ENCODE data around the gene KIRREL1. TPM values are rescaled to one million over a fixed set of nuclear protein-coding genes. Genes with fewer than 3 reads are reported as not detected.

Gene KIRREL1
- total RNA-seq, 1 experiment from 2014 or later, result 30.5 TPM

DNA sequence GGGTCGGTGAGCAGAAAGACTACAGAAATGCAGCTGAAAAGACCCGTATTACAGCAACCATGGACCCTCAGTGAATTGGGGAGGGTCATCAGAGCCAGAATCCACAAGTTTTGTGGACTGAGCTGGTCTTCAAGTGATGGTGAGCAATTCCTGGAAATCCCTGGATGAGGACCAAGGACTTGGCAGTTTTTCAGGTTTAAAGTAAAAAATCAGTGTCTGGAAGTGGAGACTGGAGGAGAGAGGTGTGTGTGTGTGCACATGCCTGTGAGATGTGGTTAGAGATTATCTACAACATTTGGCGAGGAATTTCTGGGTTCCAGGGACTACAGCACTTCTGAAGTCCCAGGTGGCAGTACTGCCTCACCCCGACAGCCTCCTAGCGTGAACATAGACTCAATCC is 56.4 kb downstream of the KIRREL1 start:
- Mint-ChIP-seq H3K4me1 (peaks cover 34 to 39% of the 10 kb centered on the region in 2 experiments), H3K36me3 (ENCODE audit: insufficient read depth in 1 of 3, low read depth in 3 of 3) (peaks cover 3 to 6% (median 4%) of the 10 kb centered on the region in 3 experiments; a peak in 5 of 7 replicates), H3K27ac (no peak overlapping the region), H3K4me3 (no peak overlapping the region), H3K27me3 (ENCODE audit: low read depth) (no peaks in the 10 kb centered on the region), H3K9me3 (no peaks in the 10 kb centered on the region)
- no peak overlapping the region for H4K8ac ChIP-seq (replicated peaks; ENCODE audit: insufficient read length, low read depth, low read length)
- H4K20me1 ChIP-seq (ENCODE audit: control insufficient read depth, insufficient read depth, insufficient read length), result no peaks in the 10 kb centered on the region
- H3K18ac ChIP-seq (ENCODE audit: insufficient read length, low read depth, low read length), result no peak overlapping the region
- H3K79me2 ChIP-seq (ENCODE audit: insufficient read depth, low read length), result no peaks in the 10 kb centered on the region; the same call in 1 of the 2 replicates
- no peak overlapping the region for H2BK12ac ChIP-seq (ENCODE audit: insufficient read length, low read depth, low read length)
- H4K91ac ChIP-seq (ENCODE audit: insufficient read length, low read depth, low read length), result no peak overlapping the region
- no peak overlapping the region for H2BK5ac ChIP-seq (ENCODE audit: insufficient read length, low read length)
- no peaks in the 10 kb centered on the region for H3K79me1 ChIP-seq (ENCODE audit: insufficient read depth, low read depth, low read length, poor library complexity, severe bottlenecking)
- no peak overlapping the region for H3K4ac ChIP-seq (ENCODE audit: low read depth, low read length)
- no peak overlapping the region for H2BK15ac ChIP-seq (ENCODE audit: low read depth, low read length)
- TF ChIP-seq, protein P1, sequence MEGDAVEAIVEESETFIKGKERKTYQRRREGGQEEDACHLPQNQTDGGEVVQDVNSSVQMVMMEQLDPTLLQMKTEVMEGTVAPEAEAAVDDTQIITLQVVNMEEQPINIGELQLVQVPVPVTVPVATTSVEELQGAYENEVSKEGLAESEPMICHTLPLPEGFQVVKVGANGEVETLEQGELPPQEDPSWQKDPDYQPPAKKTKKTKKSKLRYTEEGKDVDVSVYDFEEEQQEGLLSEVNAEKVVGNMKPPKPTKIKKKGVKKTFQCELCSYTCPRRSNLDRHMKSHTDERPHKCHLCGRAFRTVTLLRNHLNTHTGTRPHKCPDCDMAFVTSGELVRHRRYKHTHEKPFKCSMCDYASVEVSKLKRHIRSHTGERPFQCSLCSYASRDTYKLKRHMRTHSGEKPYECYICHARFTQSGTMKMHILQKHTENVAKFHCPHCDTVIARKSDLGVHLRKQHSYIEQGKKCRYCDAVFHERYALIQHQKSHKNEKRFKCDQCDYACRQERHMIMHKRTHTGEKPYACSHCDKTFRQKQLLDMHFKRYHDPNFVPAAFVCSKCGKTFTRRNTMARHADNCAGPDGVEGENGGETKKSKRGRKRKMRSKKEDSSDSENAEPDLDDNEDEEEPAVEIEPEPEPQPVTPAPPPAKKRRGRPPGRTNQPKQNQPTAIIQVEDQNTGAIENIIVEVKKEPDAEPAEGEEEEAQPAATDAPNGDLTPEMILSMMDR (conservative IDR thresholded peaks at IDR 0.05), result no peak
- no peak overlapping the region for H3K27ac ChIP-seq (ENCODE audit: insufficient read length, low read depth, low read length)
- WGBS (ENCODE audit: extremely low coverage, insufficient read length, low lambda C conversion rate), result no CpG with 5 or more reads among the region's 5 CpGs
- no peak overlapping the region for H3K23ac ChIP-seq (ENCODE audit: insufficient read length, low read depth, low read length)
- H3K9ac ChIP-seq (ENCODE audit: extremely low read depth, insufficient read length, low read length), result no peak overlapping the region
- H2BK120ac ChIP-seq (ENCODE audit: low read depth, low read length, poor library complexity, severe bottlenecking), result no peak overlapping the region
- H3K27me3 ChIP-seq (ENCODE audit: insufficient read depth, low read length), result no peaks in the 10 kb centered on the region
- no peak overlapping the region for H2AFZ ChIP-seq (ENCODE audit: low read length)
- H2AK5ac ChIP-seq (ENCODE audit: insufficient read length, low read length), result no peak overlapping the region
- H3K9me3 ChIP-seq (ENCODE audit: control insufficient read depth, low read depth, low read length), result no peaks in the 10 kb centered on the region
- H3K4me1 ChIP-seq (ENCODE audit: insufficient read depth, low read length), result peaks cover 18% of the 10 kb centered on the region
- no peak overlapping the region for H2BK20ac ChIP-seq (ENCODE audit: low read depth, low read length, poor library complexity, severe bottlenecking)
- H3T11ph ChIP-seq (ENCODE audit: low read length), result no peak overlapping the region
- no peak overlapping the region for H3K14ac ChIP-seq (ENCODE audit: insufficient read depth, low read length)
- H4K5ac ChIP-seq (ENCODE audit: insufficient read length, low read depth, low read length), result no peak overlapping the region
- H3K56ac ChIP-seq (ENCODE audit: insufficient read length, low read depth, low read length), result no peak overlapping the region
- no peak overlapping the region for H3K4me2 ChIP-seq (ENCODE audit: insufficient read depth, insufficient read length, low read length)
- H3K23me2 ChIP-seq (ENCODE audit: insufficient read length, low read depth, low read length, poor library complexity, severe bottlenecking), result no peaks in the 10 kb centered on the region
- no peak for DNase-seq

Data from H9 (cell line).